Activated B cell treated with CpG ODN at 0.5 μM for 24 hours (primary cell): Measurements from ENCODE around the gene CBARP. TPM values are rescaled to one million over a fixed set of nuclear protein-coding genes. Genes with fewer than 3 reads are reported as not detected.

Source experiments
- ATAC-seq: fragments of 200-7000 bp; cut with Tn5 transposase; one replicate; pipeline ENCODE4 v1.10.0; 2021; ENCODE audit warnings: low read depth, mild to moderate bottlenecking, moderate library complexity
- CTCF ChIA-PET: fragments of 350-600 bp; sonication (Branson Sonifier 250); formaldehyde crosslinking; loops from one replicate; lab custom pipeline; 2021; ENCODE audit warnings: antibody characterized with exemption; lab: Charles Lee
- POLR2A ChIA-PET: fragments of 350-600 bp; sonication (Branson Sonifier 250); formaldehyde crosslinking; loops from one replicate; lab custom pipeline; 2021; ENCODE audit warnings: antibody characterized with exemption; lab: Charles Lee
- DNase-seq: peaks from one replicate; pipeline ENCODE4 v3.0.0; 2022
- H3K27ac Mint-ChIP-seq: one replicate; pipeline ENCODE4 v1.8.0; 2020; ENCODE audit warnings: mixed read lengths
- H3K27me3 Mint-ChIP-seq: one replicate; pipeline ENCODE4 v1.8.0; 2021; ENCODE audit warnings: mixed read lengths
- H3K36me3 Mint-ChIP-seq: one replicate; pipeline ENCODE4 v1.8.0; 2021; ENCODE audit warnings: low read depth, mixed read lengths
- H3K4me1 Mint-ChIP-seq: one replicate; pipeline ENCODE4 v1.8.0; 2021; ENCODE audit warnings: mixed read lengths
- H3K4me3 Mint-ChIP-seq: one replicate; pipeline ENCODE4 v1.8.0; 2020; ENCODE audit warnings: mild to moderate bottlenecking, mixed read lengths
- H3K9me3 Mint-ChIP-seq: one replicate; pipeline ENCODE4 v1.8.0; 2020; ENCODE audit warnings: mixed read lengths
- intact Hi-C: fragments of 100-400 bp; cut with micrococcal nuclease; formaldehyde crosslinking; loops from one replicate; pipeline ENCODE4 v1.15.1; 2024
- total RNA-seq: library from RNA; stranded (reverse); gene quantifications from 2 replicates; pipeline ENCODE4 v1.2.3, GENCODE V29; 2022
- TF ChIP-seq, protein P1 (sequence below): fragments of 200-600 bp; IDR thresholded peaks from one replicate; pipeline ENCODE4 v1.8.0; 2022; ENCODE audit warnings: antibody characterized with exemption, mild to moderate bottlenecking

CBARP gene
- total RNA-seq, 1 donor from 2014 or later = 0.64 TPM

GRCh38 chr19:1255186-1256161 is 17.7 kb upstream of the CBARP start:
- H3K4me1 Mint-ChIP-seq = peaks cover 68% of the 10 kb centered on the region
- H3K36me3 Mint-ChIP-seq = peaks cover 40% of the 10 kb centered on the region
- ChIA-PET POLR2A (interaction anchor here (1.2 to 4.8 kb wide), 6 partner anchors 8 to 19 kb away, joined by 4 to 139 read pairs (median 6); partner anchors contain the start of gene CIRBP), CTCF (interaction anchor here (1.7 to 3.1 kb wide), 2 partner anchors 11 kb away, joined by 4 to 8 read pairs; no protein-coding TSS in a partner anchor)
- no peak overlapping the region for H3K4me3 Mint-ChIP-seq
- no peaks in the 10 kb centered on the region for H3K9me3 Mint-ChIP-seq
- intact Hi-C loops = no loop called here
- peak overlapping the region; percentile 41 for H3K27ac Mint-ChIP-seq
- TF ChIP-seq, protein P1, sequence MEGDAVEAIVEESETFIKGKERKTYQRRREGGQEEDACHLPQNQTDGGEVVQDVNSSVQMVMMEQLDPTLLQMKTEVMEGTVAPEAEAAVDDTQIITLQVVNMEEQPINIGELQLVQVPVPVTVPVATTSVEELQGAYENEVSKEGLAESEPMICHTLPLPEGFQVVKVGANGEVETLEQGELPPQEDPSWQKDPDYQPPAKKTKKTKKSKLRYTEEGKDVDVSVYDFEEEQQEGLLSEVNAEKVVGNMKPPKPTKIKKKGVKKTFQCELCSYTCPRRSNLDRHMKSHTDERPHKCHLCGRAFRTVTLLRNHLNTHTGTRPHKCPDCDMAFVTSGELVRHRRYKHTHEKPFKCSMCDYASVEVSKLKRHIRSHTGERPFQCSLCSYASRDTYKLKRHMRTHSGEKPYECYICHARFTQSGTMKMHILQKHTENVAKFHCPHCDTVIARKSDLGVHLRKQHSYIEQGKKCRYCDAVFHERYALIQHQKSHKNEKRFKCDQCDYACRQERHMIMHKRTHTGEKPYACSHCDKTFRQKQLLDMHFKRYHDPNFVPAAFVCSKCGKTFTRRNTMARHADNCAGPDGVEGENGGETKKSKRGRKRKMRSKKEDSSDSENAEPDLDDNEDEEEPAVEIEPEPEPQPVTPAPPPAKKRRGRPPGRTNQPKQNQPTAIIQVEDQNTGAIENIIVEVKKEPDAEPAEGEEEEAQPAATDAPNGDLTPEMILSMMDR = no peak
- ATAC-seq (no peak), DNase-seq (no peak)
- H3K27me3 Mint-ChIP-seq = no peaks in the 10 kb centered on the region

DNA sequence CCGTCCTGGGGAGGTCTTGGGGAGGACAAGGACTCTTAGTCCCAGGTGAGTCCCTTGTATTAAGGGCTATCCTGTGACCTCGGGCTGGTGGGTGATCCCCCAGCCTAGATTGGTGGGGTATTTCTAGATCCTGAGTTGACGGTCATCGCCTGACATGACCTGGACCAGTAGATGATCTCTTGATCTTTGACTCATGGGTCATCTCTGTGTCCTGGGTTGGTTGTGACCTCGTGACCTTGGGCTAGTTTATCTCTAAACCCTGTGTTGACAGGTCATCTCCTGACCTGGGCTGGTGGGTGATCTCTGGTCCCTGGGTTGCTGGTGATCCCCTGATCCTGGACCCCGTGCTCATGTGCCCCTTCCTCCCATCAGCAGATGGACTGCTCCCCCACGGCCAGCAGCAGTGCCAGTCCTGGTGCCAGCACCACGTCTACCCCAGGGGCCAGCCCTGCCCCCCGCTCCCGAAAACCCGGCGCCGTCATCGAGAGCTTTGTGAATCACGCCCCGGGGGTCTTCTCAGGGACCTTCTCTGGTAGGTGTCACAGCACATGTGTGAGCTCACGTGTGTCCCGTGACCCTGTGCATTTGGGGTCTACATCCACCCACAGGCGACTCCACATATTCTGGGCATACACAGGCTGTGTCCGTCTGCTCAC is 16.9 kb upstream of the CBARP start:
- peaks cover 40% of the 10 kb centered on the region for H3K36me3 Mint-ChIP-seq
- intact Hi-C loops = no loop called here

GRCh38 chr19:1254081-1254527 is 16.3 kb upstream of the CBARP start:
- no peak for ATAC-seq
- Mint-ChIP-seq H3K4me1 (peaks cover 57% of the 10 kb centered on the region), H3K27me3 (no peaks in the 10 kb centered on the region), H3K36me3 (peaks cover 40% of the 10 kb centered on the region), H3K9me3 (no peaks in the 10 kb centered on the region), H3K27ac (no peak overlapping the region), H3K4me3 (no peak overlapping the region)
- no peak for DNase-seq
- POLR2A ChIA-PET = interaction anchor here (1.5 to 4.8 kb wide), 5 partner anchors 10 to 226 kb away, joined by 10 to 283 read pairs (median 31); partner anchors contain the start of gene CIRBP
- TF ChIP-seq, protein P1 = no peak
- intact Hi-C loops = no loop called here
- CTCF ChIA-PET = interaction anchor here (1.9 to 3.1 kb wide), 3 partner anchors 10 to 13 kb away, joined by 8 to 26 read pairs (median 14); no protein-coding TSS in a partner anchor

More for the DNA sequence above, 16.9 kb upstream of the CBARP start:
- ChIA-PET POLR2A (interaction anchor here (1.2 to 4.8 kb wide), 4 partner anchors 9 to 19 kb away, joined by 4 to 139 read pairs (median 10); partner anchors contain the start of gene CIRBP), CTCF (interaction anchor here (2.2 to 3.1 kb wide), 2 partner anchors 11 to 12 kb away, joined by 8 to 26 read pairs; no protein-coding TSS in a partner anchor)
- Mint-ChIP-seq H3K9me3 (no peaks in the 10 kb centered on the region), H3K4me1 (peaks cover 63% of the 10 kb centered on the region), H3K4me3 (peak overlapping the region; percentile 19), H3K27ac (peak overlapping the region; percentile 41), H3K27me3 (no peaks in the 10 kb centered on the region)
- TF ChIP-seq, protein P1 = no peak
- ATAC-seq = no peak
- DNase-seq = no peak

DNA sequence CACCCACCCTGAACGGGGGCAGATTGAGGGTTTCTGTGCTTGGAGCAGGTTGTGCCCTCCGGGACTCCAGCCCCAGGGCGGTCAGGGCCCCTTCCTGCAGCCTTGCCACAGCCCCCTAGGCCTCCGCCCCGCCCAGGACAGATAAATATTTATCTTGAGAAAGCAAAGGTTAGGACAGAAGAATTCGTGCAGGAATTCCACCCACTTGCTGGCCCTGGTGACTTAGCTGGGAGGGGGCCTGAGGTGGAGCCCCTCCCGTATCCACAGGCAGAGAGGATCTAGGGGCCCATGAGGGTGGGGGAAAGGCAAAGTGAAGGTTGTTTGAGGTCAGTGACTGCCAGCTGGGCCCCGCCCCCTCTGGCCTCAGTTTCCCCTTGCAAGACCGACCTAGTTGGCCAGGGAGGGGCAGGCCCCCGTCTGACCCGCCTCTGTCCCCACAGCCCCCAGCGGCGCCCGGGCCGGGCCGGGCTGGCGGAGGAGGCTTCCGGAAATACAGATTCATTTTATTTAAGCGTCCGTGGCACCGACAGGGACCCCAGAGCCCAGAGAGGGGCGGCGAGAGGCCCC is 15.8 kb upstream of the CBARP start:
- ATAC-seq = no peak

More for the DNA sequence above, 15.8 kb upstream of the CBARP start:
- H3K27ac Mint-ChIP-seq = peak overlapping the region; percentile 82
- TF ChIP-seq, protein P1 = no peak
- CTCF ChIA-PET = interaction anchor here (0.7 to 2.2 kb wide), 4 partner anchors 9 to 22 kb away, joined by 3 to 26 read pairs (median 12); partner anchors contain the start of gene FAM174C
- no peaks in the 10 kb centered on the region for H3K27me3 Mint-ChIP-seq
- intact Hi-C loops = loop anchor here (1.0 kb wide), 1 partner anchor 8 kb away; no protein-coding TSS in a partner anchor
- DNase-seq = no peak
- H3K4me1 Mint-ChIP-seq = peaks cover 52% of the 10 kb centered on the region
- H3K4me3 Mint-ChIP-seq = peak overlapping the region; percentile 69
- no peaks in the 10 kb centered on the region for H3K9me3 Mint-ChIP-seq
- H3K36me3 Mint-ChIP-seq = peaks cover 40% of the 10 kb centered on the region
- POLR2A ChIA-PET = interaction anchor here (0.6 to 4.8 kb wide), 17 partner anchors 10 to 786 kb away, joined by 3 to 283 read pairs (median 6); partner anchors contain the start of genes ARHGAP45, CIRBP and FAM174C
